Activated CD8-positive, alpha-beta memory T cell treated with anti-CD3 and anti-CD28 coated beads, Interleukin-2, amount 50 U/mL, for 4 hours (primary cell): ENCODE measurements around the gene KRTCAP3.
"Not testable (repeated sequence)": the region's sequence is repeated elsewhere in the genome, so short reads cannot be mapped to it uniquely, and the experiment has no call there.

Experiments used
- DNase-seq: peaks from one replicate; pipeline ENCODE4 v3.0.0-alpha.2; 2020

KRTCAP3 gene, protein sequence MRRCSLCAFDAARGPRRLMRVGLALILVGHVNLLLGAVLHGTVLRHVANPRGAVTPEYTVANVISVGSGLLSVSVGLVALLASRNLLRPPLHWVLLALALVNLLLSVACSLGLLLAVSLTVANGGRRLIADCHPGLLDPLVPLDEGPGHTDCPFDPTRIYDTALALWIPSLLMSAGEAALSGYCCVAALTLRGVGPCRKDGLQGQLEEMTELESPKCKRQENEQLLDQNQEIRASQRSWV

DNA sequence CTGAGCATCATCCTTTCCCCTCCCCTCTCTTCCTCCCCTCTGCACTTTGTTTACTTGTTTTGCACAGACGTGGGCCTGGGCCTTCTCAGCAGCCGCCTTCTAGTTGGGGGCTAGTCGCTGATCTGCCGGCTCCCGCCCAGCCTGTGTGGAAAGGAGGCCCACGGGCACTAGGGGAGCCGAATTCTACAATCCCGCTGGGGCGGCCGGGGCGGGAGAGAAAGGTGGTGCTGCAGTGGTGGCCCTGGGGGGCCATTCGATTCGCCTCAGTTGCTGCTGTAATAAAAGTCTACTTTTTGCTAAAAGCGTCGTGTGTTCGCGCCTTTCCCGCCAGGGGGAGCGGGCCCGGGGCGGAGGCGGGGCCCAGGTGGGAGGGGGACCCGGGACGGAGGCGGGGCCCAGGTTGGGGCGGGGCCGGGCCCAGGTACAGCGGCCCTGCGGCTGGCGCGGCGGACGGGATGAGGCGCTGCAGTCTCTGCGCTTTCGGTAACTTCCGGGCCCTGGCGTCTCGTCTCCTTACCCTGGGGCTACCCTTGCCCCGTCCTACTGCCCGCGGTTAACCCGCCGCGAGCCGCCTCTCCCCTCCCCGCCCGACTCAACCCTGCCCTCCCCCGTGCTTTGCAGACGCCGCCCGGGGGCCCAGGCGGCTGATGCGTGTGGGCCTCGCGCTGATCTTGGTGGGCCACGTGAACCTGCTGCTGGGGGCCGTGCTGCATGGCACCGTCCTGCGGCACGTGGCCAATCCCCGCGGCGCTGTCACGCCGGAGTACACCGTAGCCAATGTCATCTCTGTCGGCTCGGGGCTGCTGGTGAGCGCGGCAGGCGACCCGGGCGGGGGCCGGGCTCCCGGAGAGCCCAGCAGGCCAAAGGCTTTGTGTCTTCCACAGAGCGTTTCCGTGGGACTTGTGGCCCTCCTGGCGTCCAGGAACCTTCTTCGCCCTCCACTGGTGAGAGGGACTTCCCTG, at the start of gene KRTCAP3:
KRTCAP3 (plus strand) TSS at position 424 of the 962 bp plus-strand sequence; CDS start at position 456, 32 bp downstream.
- peak; percentile 59 for DNase-seq

DNA sequence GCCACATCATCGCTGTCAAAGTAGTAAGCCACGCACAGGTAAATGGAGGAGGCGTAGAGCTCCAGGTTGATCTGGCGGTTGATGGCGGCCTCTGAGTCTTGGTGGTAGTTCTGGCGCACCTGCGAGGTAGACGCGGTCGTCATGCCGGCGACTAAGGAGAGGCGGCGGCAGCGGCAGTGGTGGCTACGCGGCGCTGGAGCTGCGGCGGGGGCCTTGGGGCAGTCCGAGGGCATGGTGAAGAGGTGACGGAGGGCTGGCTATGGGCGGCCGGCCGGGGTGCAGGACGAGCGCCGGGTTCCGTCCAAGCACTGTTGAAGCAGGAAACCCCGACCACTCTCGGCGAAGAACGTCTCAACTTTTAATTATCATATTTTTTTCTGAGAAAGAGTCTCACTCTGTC, 49.0 kb upstream of the KRTCAP3 start:
- DNase-seq, result no peak

DNA sequence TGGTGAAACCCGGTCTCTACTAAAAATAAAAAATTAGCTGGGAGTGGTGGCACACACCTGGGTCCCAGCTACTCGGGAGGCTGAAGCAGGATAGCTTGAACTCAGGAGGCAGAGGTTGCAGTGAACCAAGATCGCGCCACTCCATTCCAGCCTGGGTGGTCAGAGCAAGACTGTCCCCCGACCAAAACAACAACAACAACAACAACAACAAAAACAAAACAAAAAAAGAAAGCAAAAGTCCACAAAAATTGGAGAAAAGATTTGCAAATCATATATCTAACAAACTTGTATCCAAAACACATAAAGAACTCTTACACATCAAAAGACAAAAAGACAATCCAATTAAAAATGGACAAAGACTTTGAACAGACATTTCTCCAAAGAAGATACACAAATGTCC, 43.2 kb upstream of the KRTCAP3 start:
- no peak for DNase-seq

DNA sequence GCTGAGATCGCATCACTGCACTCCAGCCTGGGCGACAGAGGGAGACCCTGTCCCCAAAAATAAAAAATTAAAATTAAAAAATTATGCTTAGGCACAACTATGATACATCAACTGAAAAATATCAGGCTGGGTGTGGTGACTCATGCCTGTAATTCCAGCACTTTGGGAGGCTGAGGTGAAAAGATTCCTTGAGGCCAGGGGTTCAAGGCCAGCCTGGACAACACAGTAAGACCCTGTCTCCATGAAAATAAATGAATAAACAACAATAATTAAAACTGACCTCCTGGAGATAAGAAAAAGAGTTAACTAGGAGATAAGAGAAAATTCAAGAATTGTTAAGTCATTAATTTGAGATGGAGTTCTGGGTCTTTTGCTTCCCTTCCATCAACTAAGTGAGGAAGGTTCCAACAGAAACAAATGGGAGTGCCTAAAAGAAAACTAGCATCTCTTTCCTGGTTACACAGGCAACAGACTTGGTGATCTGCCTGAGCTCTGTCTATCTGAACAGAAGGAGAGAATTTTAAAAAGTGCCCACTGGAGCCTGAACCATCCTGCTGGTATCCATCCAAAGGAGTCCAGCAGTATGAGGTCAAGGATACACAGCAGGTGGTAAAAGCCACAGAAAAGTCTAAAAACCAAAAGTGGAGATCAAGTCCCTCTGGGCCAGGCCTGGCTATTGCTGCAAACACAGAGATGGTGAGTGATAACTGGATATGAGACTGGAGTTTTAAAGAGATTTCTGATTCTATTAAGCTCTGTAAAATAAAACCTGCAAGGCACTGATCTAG, 41.6 kb upstream of the KRTCAP3 start:
- no peak for DNase-seq

DNA sequence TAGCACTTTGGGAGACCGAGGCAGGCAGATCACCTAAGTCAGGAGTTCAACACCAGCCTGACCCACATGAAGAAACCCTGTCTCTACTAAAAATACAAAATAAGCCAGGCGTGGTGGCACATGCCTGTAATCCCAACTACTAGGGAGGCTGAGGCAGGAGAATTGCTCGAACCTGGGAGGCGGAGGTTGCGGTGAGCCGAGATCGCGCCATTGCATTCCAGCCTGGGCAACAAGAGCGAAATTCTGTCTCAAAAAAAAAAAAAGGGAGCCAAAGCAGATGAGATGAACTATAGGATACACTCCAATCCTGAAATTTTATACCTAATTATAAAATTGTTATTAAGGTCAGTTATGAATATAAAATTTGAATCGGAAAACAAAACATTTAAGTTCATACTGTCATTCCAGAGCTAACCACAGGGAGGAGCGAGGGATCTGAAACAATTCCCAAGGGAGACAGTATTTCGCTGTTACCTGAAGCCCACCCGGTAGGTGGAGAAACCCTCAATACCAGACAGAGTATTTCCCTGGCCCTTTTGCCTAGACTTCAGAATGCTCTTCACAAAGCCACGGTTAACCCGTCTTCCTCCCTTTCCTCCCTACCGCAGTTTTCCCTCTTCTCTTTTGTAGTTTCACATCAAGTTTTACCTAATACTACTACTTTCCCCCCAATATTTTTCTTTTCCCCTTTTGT, 34.2 kb upstream of the KRTCAP3 start:
- DNase-seq, result no peak

DNA sequence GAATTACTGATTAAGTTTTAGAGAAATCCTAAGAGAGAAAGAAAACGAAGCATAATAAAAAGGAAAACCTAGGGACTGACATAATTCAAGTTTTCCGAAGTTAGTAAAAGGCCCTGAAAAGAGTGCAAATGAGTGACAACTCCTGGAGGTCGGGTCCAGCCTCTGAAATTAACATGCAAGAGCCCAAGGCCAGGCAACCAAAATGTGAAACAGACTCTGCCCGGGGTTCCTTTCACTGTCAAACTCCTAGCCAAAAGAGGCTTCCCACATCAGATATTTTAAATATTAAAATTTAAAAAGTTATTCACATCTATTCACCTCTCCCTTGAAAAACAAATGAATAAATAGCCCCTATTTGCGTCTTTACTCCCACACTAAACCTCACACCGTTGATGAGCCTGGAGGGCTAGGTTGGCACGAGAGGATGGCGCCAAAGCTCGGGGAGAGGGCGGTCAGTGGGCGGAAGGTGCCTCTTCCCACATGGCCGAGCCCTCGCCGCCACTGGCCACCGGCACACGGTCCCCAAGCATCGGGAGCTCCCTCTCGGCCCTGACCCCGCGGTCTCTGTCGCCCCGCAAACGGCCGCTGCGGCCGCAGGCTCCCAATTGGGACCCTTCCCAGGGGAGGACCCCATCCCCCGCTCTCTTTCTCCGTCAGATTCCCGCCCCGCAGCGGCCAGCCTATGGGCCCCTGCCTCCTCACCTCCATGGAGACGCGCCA, 33.4 kb upstream of the KRTCAP3 start:
- no peak for DNase-seq

DNA sequence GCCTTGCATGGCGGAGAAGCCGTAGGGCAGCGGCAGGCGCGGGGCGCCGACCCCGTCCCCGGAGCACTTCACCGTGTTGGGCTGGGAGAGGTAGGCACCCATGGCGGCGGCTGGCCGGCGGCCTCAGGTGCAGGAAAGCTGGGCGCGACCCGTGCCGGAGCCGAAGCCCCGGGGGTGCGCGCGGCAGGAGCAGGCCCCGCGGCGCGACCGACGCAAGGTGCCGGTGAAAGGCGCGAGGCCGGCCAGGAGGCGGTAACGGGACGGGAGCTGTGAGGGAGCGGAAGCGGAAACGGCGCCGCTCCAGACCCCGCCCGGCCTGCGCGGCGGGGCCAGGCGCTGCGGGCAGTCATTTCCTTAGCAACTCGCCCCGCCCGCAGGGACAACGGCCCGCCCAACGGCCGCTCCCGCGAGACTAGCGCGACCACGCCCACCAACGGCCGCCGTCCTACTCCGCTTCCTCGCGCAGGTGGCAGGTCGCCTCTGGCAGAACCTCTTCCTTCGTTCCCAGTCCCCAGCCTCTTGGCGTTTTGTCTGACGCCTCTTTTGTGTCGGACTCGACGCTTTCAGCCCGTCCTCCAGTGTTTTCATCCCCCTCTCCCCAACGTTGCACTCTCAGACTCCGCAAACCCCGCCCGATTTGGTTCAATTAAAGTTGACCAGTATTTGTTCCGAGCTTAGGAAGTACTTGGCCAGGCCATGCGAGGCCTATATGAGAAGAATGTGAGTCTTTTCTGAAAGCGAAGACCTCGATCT, 32.7 kb upstream of the KRTCAP3 start, which contains the start of gene PPM1G:
PPM1G (minus strand) TSS at position 271 of the 753 bp plus-strand sequence; CDS start at position 102, 169 bp downstream.
- peak; percentile 98 for DNase-seq

DNA sequence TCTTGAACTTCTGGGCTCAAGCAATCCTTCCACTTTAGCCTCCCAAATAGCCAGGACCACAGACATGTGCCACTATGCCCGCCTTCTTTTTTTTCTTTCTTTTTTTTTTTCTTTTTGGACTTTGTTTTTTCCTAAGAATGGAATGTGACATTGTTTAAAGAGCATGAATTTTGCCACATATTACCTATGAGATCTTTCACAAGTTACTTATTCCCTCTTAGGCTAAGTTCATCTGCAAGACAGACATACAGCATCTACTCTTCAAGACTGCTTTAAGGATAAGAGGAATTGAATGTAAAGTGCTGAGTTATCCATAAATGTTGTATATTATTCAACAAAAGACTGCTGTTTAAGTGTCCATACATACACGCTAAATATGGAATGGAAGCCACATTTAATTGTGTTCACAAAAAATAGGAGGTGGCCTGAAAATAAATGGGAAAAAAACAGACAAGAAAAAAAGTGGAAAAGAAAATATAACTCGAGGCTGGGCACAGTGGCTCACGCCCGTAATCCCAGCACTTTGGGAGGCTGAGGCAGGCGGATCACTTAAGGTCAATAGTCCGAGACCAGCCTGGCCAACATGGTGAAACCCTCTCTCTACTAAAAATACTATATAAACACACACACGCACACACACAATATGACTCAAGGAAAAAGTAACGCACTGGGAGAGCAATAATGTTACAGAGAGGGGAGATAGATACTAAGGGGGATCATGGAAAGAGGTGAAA, 29.6 kb upstream of the KRTCAP3 start:
- DNase-seq, result no peak

DNA sequence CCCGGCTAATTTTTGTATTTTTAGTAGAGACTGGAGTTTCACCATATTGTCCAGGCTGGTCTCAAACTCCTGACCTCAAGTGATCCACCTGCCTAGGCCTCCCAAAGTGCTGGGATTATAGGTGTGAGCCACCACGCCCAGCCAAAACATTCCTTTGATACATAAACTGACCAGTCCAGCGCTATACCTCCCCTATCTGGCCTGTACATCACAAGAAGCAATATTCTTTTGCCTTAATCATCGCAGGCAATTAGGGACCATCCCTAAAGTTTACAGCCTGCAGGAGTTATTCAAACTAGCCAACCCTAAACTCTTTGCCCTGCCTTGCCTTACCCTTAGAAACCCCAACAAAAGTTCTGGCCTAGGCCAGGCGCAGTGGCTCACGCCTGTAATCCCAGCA, 26.0 kb upstream of the KRTCAP3 start:
- no peak for DNase-seq

DNA sequence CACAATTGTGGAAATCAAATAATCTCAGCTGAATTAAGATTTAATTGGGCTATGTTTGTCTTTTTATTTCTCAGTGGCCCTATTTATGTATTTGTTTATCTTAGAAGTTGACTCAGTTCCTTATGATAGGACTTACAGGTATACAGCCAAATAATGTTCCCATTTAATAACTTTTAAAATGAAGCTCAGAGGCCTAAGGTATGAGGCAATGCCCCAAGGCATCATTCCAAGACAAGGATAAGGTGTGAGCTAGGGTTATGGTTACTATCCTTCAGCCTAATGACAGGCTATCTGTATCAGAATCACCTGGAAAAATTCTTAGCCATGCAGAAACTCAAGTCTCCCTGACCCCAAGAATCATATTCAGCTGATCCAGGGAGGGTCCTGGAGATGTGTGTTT, 21.2 kb upstream of the KRTCAP3 start:
- DNase-seq, result no peak

DNA sequence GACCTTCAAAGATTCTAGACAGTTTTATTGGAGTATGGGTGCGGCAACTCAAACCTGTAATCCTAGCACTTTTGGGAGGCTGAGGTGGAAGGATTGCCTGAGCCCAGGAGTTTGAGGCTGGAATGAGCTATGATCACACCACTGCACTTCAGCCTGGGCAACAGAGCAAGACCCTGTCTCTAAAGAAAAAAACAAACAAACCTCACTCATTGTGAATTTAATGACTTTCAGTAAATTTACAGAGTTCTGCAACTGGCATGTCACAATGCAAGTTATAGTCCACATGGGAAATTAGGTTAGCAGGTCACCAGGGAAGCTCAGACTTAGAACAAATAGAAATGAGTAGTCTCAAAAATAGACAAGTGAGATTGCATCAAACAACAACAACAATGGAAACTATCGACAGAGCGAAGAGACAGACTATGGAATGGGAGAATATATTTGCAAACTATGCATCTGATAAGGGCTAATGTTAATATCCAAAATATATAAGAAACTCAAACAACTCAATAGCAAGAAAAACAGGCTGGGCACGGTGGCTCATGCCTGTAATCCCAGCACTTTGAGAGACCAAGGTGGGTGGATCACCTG, 20.4 kb upstream of the KRTCAP3 start:
- DNase-seq, result no peak

DNA sequence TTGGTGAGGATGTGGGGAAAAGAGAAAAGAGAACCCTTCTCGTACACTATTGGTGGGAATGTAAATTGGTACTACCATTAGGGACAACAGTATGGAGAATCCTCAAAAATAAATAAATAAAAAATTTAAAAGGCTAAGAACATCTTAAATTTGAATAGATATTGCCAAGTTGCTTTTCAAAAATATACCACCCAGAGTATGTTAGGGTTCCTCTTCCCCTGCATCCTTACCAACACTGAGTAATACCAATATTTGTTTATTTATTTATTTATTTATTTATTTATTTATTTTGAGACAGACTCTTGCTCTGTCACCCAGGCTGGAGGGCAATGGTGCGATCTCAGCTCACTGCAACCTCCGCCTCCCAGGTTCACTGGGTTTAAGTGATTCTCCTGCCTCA, 19.2 kb upstream of the KRTCAP3 start:
- DNase-seq, result no peak

DNA sequence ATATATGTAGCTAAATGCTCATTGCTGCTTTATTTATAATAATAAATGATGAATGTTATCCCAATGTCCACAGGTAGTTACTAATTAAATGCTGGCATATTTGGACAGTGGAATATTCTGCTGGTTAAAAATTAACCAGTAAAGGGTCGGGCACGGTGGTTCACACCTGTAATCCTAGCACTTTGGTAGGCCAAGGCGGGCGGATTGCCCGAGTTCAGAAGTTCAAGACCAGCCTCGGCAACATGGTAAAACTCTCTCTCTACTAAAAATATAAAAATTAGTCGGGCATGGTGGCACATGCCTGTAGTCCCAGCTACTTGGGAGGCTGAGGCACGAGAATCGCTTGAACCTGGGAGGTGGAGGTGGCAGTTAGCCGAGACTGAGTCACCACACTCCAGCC, 17.1 kb upstream of the KRTCAP3 start:
- DNase-seq, result not testable (repeated sequence)

DNA sequence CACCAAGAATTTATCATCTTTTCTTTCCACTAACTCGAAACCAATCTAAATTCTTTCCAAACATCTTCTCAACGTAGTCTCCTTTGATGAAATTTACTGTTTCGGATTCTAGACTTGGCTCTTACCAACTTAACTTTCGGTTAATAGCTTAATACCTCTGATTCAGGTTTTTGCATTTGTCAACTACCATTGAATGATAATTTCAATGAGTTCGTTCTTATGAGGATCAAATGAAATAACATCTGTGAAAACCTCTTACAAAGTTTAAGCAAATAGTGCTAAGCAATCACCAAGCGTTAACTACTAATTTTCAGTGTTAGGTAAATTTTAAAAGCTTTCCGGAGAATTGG, 14.3 kb upstream of the KRTCAP3 start:
- no peak for DNase-seq

DNA sequence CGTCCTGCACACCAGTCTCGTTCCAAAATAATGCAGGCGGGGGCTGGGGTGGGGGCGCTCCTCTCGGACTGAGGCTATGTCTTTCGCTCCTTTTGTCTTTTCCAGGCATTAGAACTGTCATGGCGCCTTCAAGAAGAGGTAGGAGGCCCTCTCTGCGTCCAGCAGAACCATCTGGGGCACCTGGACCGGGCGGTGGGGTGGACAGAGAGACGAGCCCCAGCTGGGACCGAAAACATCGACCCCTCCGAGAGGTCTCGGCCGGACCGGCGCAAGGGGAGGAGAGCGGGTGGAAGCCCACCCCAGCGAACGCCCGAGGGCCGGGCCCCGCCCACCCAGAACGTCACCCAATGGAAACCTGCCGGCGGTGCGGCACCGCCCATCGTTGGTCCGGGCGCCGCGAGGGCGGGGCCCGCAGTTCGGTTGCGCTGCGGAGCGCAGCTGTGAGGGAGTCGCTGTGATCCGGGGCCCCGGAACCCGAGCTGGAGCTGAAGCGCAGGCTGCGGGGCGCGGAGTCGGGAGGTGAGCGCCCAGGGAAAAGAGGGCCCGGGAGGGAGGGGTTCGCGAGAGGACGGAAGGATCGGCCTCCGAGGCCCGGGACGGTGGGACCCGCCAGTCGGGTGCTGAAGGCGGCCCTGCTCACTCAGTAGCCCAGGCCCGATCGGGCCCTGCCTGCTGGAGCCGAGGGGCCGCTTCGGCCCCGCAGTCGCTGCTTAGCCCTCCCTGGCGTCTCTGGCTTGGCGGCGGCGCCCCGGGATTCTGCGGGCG, 13.8 kb upstream of the KRTCAP3 start, which contains the start of gene NRBP1:
NRBP1 (plus strand) TSS at position 419 of the 765 bp plus-strand sequence. CDS start 4,643 bp downstream, outside the sequence.
- DNase-seq, result peak; percentile 93

DNA sequence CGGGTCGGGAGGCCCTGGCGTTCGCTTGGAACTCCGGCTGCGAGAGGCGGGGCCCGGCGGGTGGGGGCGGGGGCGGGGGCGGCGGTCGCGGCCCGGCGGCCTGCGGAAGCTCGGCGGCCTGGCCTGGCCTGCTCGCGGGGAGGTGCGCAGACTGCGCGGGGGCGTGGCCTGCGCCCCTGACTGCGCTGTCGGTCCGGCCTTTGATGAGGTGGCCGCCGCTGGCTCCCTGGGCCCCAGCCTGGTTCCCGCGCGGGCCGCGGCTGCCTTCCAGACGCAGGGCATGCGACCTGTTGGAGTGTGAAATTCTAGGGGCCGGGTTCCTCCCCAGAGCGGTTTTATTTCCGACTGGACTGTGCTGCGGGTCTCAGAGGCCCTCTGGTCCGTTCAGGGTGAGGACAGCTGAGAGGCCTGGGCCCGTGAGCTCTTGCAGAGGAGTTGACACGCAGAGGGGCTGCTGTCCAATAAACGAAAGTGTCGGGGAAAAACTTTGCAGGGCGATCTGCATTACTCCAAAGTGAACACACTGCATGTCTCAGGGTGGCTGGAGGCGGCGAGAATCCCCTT, 13.1 kb upstream of the KRTCAP3 start:
- peak; percentile 65 for DNase-seq

DNA sequence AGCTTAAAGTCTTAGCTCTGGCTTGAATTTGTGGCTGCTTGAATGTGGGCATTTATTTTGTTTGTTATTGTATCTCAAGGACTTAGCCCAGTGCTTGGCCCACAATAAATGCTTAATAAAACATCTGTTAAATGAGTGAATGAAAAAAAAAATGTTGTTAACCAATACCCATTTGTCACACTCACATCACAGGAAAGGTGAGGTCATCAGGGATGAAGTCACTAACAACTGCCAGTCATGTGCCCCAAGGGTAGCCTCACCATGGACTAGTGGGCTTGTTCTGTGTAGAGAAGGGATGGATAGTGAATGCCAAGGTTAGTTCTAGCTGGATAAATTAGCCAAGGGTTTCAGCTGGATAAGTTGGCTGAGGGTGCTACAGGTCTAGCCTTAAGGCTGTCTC, 10.8 kb upstream of the KRTCAP3 start:
- peak; percentile 22 for DNase-seq

DNA sequence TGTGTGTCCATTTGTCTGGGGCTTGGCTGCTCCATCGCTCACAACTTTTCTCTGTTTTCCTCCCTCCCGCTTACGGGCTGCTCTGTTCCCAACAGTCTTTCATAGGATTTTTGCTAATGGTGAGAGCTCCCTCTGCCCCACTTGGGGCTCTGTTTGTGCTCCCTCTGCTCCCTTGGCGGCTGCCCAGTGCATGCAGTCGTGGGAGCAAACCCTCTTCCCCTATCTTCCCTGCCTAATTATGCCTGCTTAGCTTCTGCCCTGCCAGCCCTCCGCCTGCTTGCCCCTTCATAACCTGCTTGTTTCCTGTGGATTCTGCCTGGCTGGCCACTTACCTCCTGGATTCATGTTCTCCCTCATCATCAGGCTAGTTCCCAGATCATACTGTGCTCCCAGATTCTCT, 6.6 kb upstream of the KRTCAP3 start:
- no peak for DNase-seq
